Measurements from ENCODE around the gene SPRR4.

GRCh38 chr1:152959273-152959672 lies 11.2 kb upstream of the SPRR4 start:
- TF ChIP-seq GRHL2 (CRISPR knock-in tag; IDR thresholded peaks at IDR 0.05; ENCODE audit: insufficient replicate concordance, severe bottlenecking) (no peak), CREB1 (CRISPR knock-in tag; IDR thresholded peaks at IDR 0.05) (no peak), HMGXB4 (CRISPR knock-in tag; IDR thresholded peaks at IDR 0.05) (no peak), CTCF (IDR thresholded peaks at IDR 0.05) (no peak), ZNF138 (CRISPR knock-in tag; conservative IDR thresholded peaks at IDR 0.05) (no peak), OVOL2 (CRISPR knock-in tag; IDR thresholded peaks at IDR 0.05; ENCODE audit: borderline replicate concordance) (no peak), SMAD3 (CRISPR knock-in tag; IDR thresholded peaks at IDR 0.05; ENCODE audit: borderline replicate concordance) (no peak), ATF3 (CRISPR knock-in tag; conservative IDR thresholded peaks at IDR 0.05) (no peak)

Measured in WTC11 (cell line).